Measurements from ENCODE around the gene ZNF473.

Gene ZNF473

GRCh38 chr19:50025794-50026549 is at the start of gene ZNF473:
Gene ZNF473, plus strand, starts transcription at chr19:50026005. Its CDS starts 5,078 bp downstream, at chr19:50031083.
- peak; percentile 87 to 90 for DNase-seq

GRCh38 chr19:49976496-49976895 is 49.3 kb upstream of the ZNF473 start:
- DNase-seq = no peak

GRCh38 chr19:49977076-49977475 is 48.7 kb upstream of the ZNF473 start:
- DNase-seq = no peak

GRCh38 chr19:49977881-49978280 is 47.9 kb upstream of the ZNF473 start:
- DNase-seq = no peak

DNA sequence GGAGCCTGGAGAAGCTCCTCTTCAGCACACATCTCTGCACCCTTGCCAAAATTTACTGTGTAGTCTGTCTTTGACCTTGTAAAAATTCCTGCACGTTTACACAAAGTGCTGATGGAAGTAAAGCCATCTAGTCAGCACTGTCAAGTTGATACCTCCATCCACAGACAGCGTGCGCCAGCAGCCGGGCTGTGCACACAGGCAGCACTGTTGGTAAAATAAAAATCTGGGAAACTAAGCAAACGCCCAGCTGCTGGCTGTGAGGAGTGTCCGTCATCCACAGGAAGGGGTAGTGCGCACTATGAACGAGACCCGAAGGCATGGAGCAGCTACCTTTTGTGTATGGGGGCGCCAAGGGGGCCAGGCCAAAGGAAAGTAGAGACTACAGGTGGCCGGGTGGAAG is 47.5 kb upstream of the ZNF473 start:
- DNase-seq = no peak

DNA sequence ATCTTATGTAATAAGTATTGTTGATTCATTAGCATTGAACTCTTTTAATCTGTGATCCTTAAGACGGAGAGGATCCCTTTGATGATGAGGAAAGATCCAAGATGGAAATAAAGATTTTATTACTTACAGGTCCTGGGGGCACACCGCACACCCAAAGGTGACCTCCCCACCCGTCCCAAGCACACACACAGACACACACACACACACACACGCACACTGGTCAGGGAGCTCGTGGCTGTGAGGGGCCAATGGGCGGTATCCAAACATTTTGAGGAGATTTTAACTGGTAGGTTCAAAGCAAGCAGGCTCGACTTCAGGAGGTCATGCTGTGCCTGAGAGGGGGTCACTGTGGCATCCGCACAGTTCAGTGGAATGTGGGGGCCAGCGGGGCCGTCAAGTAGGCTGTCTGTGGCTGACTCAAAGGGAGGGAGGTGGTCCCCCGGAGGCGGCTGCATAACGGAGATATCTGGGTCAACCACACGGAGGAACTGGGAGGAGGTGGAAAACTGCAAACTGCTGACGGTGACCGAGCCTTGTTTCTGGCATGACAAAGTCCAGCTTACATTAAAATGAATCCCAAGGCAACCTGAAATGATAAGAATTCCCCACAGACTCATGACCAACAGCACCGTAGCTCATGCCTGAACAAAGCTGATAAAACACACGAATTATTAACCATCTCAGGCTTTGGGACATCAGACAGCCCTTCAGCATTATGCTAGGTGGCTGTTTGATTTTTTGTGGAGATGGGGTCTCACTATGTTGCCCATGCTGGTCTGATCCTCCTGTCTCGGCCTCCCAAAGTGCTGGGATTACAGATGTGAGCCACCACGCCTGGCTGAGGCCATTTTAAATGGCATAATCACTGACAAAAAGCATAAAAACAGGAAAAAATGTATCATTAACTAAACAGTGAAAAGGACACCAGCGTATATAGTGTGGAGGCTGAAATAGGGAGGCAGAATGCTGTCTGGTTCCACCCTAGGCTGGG is 43.9 kb upstream of the ZNF473 start:
- DNase-seq = no peak

GRCh38 chr19:49983645-49984229 is 42.1 kb upstream of the ZNF473 start:
- DNase-seq = peak; percentile 88 to 90

DNA sequence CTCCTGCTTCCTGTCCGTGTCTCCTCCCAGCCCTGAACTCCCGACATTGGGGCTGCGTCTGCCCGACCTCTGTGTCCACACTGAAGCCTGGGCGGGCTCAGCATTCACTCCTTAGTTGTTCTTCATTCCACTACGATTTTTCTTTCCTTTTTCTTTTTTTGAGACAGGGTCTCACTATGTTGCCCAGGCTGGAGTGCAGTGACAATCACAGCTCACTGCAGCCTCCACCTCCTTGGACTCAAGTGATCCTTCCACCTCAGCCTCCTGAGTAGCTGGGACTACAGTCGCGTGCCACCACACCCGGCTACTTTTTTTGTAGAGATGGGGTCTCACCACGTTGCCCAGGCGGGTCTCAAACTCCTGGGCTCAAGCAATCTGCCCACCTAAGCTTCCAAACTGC is 41.3 kb upstream of the ZNF473 start:
- no peak for DNase-seq

DNA sequence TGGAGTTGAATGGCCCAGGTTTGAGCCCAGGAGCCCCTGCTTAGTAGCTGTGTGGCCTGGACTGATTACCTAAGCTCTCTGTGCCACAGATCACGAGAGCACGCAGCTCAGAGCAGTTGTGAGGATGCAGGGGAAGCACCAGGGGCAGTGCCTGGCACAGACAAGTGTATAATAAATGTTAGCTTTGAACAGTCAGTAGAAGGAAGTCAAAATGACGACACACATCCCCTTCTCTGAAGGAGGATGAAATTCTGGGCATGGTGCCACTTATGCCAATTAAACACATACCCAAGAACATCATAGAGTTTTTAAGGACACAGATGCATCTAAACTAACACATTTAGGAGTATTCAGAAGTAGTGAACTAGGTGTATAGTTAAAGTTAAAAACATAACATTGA is 39.9 kb upstream of the ZNF473 start:
- DNase-seq = no peak

DNA sequence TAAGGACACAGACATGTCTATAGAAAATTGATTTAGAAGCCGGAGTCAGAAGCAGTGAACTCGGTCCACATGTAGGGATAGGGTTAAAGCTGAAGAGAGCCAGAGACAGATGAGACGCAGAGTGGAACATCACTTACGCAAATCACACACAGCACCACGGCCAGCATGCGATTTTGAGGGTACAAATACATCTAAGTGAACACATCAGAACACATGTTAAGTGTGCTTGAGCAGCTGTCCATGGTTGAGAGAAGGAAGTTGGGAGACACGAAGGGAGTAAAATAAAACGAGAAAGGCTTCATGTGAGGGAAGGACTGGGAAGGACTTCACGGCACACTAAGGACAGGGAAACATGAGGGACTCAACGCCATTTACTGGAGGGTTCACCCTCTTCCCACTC is 39.5 kb upstream of the ZNF473 start:
- no peak for DNase-seq

DNA sequence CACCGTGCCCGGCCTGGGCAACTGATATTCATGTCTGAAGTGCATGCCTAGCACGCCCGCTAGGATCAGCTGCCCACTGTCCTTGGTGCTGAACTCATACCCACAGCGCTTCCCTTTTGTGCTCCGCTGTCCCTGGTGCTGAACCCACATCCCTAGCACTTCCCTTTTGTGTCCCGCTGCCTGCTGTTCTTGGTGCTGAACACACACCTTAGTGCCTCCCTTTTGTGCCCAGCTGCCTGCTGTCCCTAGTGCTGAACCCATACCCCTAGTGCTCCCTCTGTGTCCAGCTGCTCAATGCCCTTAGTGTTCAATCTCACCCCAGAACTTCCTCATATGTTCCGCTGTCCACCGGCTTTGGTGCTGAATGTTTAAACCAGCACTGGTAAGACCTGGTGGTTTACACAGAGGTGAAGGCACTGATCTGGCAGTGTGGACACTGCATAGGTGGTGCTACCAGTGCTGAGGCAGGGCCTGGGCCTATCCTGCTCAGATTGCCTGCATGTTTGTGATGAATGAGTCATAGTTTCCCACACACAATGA is 38.6 kb upstream of the ZNF473 start:
- peak; percentile 80 to 81 for DNase-seq

- DNase-seq = no peak
Observed at GRCh38 chr19:49988007-49988406, 37.8 kb upstream of the ZNF473 start.

DNA sequence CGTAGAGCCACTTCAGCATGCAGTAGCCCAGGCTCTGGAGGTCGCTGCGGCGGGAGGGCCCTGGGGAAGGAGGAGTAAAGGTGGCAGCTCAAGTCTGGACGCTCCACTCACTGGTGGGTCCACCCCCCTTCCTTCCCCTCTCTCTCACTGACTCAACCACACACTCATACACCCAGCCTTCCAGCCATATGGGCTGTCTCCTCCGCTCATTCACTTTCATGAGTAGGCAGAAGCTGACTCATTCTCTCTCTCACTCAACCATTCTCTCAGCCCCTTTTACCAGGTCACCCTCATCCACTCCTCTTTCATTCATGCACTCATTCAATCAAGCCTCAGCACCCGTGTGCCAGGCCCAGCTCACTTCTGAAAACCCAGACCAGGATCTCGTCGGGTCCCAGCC is 37.4 kb upstream of the ZNF473 start:
- DNase-seq = peak; percentile 26 to 29

- DNase-seq = no peak
Observed at GRCh38 chr19:49997709-49998108, 28.1 kb upstream of the ZNF473 start.

DNA sequence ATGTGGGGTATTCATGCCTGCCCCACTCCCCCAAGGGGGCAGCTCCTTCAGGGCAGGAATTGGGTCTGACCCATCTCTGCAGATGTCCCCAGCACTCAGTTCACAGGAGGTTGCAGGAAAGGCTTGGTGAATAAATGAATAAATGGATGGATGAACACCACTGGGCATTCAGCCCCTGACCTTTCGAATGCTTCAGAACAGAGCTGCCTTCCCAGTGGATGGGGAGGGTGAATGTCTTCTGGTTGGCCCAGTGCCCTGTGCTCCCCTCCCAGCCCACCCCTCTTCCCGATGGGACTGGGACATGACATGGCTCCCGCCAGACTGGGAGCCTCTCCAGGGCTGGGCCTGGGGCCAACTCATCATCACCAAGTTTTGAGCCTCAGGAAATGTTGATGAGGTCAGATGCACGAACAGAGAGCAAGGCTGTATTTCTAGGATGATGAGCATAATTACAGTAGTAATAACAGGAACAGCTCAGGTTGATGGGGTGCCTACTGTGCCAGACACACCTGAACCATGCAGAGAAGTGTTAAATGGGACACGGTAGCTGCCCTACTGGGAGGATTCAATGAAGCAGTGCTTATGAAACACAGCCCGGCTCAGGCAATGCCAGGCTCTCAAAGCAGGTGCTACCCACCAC is 26.3 kb upstream of the ZNF473 start:
- no peak for DNase-seq

DNA sequence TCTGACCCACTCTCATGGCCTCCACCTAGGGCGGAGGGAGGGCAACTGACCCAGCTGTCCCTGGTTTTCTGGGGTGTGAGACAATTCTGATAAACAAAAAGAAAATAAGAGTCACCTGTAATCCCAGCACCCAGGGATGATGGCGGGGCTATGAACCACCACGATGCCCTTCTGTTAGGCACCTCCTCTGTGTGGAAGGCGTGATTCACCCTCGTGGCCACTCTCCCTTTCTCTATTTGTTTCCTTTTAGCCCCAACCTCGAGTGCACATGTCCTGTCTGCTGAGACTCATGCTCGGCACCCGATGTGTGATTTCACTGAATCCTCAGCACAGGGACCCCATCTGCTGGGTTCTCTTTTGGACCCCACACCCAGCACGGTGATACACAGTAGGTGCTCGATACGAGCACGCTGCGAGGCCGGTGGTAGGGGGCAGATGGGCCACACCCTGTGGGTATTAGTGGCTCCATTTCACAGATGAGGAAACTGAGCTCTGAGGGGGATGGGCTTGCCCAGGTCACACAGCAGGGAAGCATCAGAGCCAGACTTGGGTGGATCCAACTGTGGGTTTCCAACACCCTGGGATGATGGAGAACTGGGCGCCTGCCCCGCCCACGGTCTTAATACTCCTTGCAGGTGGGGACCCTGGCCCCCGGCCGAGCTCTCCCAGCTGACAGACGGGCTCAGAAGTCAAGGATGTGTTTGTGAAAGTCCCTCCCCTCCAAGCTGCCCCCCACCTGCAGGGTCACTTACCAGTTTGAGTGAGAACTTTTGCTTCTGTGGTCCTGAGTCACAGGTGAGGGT is 25.6 kb upstream of the ZNF473 start:
- DNase-seq = no peak

DNA sequence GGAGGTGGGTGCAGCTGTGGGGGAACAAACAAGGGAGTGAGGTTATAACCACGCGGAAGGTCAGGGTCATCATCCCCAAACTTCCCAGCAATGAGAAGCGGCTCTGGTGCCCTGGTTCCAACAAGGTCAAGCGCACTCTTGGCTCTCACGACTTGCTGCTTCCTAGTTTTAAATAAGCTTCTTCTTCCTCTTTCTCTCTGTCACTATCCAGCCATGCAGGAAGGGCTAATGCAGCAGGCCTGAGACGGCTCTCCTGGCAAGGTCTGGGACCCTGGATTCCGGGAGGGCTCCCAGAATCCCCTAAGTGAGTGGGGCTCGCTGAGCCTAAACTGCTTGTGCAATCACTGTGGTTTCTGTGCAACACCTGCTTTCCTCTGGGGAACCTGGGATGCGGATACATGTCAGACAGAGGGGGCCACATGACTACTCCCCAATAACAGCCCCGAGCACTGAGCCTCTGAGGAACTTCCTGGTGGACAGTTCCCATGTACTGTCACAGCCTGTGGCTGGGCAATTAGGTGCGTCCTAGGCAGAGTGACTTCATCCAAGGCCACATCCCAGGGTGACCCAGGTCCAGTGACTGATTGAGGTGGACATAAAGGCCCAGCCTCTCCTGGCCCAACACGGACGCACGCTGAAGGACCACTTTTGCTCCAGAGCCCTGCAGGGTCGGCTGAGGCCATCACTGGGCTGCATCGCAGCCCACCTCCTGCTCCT is 24.8 kb upstream of the ZNF473 start:
- no peak for DNase-seq

DNA sequence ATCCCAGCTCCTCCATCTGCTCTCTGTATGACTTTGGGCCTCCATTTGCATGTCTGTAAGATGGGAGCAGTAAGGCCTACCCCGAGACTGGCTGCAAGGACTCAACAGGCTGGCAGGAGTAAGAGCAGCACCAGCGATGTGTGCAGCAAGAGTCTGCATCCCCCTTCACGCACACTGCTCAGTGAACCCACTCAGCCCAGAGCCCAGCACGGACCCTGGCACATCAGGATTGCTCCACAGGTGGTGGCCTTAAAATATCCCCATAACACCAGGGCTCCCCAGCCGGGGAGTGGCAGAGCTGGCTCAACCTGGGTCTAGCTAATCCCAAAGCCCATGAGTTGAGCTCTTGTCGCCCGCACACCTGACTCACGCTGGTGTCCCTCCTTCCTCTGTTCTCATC is 24.0 kb upstream of the ZNF473 start:
- DNase-seq = no peak

DNA sequence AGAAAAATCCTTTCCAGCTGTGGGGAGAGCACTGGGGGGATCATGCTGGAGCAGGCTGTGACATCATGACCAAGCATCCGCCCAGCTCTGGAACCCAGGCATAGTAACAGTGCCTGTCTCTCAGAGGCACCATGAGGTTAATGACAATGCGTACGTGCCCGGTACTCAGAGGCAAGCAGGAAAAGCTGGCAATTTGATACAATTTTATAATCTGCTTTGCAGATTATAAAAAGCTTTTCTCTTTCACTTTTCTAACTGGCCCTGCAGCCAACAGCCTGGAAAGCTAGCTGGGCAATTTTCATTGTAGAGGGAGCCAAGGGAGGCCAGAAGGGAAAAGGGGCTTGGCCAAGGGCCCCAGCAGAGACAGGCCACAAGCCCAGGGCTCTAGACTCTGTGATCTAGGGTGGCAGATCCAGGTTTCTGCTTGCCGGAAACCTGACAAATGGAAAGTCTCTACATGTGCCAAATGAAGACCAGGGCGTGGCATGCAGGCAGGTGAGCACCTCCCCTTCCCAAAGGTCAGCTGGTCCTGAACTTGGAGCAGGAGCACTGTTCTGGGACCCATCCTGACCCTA is 23.3 kb upstream of the ZNF473 start:
- DNase-seq = no peak

DNA sequence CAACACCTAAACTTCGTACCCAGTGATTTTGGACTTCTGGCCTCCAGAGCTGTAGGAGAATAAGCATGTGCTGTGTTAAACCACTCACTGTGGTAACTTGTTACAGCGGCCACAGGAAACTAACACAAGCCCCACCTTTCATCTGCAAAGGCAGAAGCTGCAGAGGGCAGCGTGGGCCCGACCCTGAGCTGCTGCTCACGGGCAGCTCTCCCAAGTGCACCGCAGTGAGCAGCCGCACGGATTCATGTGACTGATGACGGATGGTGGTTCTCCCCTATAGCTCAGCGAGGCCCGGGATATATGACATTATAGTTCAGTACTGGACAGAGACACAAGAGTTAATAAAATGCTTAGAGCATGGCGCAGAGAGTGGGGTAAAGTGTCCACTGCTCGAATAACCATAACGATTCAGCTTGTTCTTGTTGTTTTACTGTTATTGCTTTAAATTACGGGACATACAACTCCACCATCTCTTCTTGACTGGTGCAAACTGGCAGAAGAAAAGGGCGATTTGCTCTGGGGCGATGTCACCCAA is 22.5 kb upstream of the ZNF473 start:
- no peak for DNase-seq
